SK-N-SH (cell line): ENCODE measurements around the gene TYW1. TPM values are rescaled to one million over a fixed set of nuclear protein-coding genes. Genes with fewer than 3 reads are reported as not detected.
"Not testable (repeated sequence)": the region's sequence is repeated elsewhere in the genome, so short reads cannot be mapped to it uniquely, and the experiment has no call there.

Experiments used
- CTCF ChIA-PET: fragments of 300-600, 350-600 bp; formaldehyde crosslinking; extraction: SDS; loops from one replicate; lab custom pipeline; 2021; lab: Yijun Ruan, JAX
- POLR2A ChIA-PET: fragments of 350-600 bp; sonication (Branson Sonifier 250); formaldehyde crosslinking; extraction: SDS; loops from one replicate; lab custom pipeline; 2020; ENCODE audit warnings: antibody characterized with exemption, inconsistent platforms; lab: Yijun Ruan, JAX
- DNase-seq: peaks from one replicate; pipeline ENCODE4 v3.0.0; 2012
- H2AFZ ChIP-seq: fragments of 200-600 bp; sonication (generic); 2 replicates; pipeline ENCODE4 v1.8.1; 2016; ENCODE audit warnings: antibody characterized with exemption, mild to moderate bottlenecking, low read depth
- H3F3A ChIP-seq: fragments of 200-600 bp; sonication (generic); replicated peaks from 2 replicates; pipeline ENCODE3; 2016; ENCODE audit warnings: antibody characterized with exemption, mild to moderate bottlenecking; ENCODE audit not compliant: insufficient read depth
- H3K27ac ChIP-seq, 2 experiments: fragments of 200-500 bp in 1 of 2; fragments of 200-600 bp in 1 of 2; sonication (Bioruptor generic) in 1 of 2; sonication (generic), shearing (Covaris generic) in 1 of 2; 2 replicates each; pipeline versions ENCODE4 v1.5.1 to v1.6.1; 2014 to 2016; ENCODE audit warnings: low read depth in 2 of 2, inconsistent platforms in 1 of 2, low read length in 1 of 2, mild to moderate bottlenecking in 1 of 2, mixed read lengths in 1 of 2
- H3K27me3 ChIP-seq: fragments of 200-600 bp; sonication (generic), shearing (Covaris generic); 2 replicates; pipeline ENCODE4 v1.6.1; 2016; ENCODE audit warnings: mixed run types; ENCODE audit not compliant: insufficient read depth
- H3K36me3 ChIP-seq, 2 experiments: fragments of 200-500 bp in 1 of 2; fragments of 200-600 bp in 1 of 2; sonication (Bioruptor generic) in 1 of 2; sonication (generic) in 1 of 2; replicated peaks in 1 of 2; 2 replicates each; pipeline versions ENCODE3 to v1.5.1; 2014 to 2016; ENCODE audit warnings: low read length in 1 of 2, mild to moderate bottlenecking in 1 of 2; ENCODE audit not compliant: insufficient read depth in 2 of 2, control insufficient read depth in 1 of 2
- H3K4me1 ChIP-seq, 2 experiments: fragments of 200-500 bp in 1 of 2; fragments of 200-600 bp in 1 of 2; sonication (Bioruptor generic) in 1 of 2; sonication (generic), shearing (Covaris generic) in 1 of 2; 2 replicates each; pipeline versions ENCODE4 v1.5.1 to v1.6.1; 2014 to 2016; ENCODE audit warnings: low read depth in 1 of 2, low read length in 1 of 2, mixed run types in 1 of 2; ENCODE audit not compliant: insufficient read depth in 2 of 2, control insufficient read depth in 1 of 2
- H3K4me2 ChIP-seq: fragments of 200-600 bp; sonication (generic), shearing (Covaris generic); 2 replicates; pipeline ENCODE4 v1.6.1; 2017; ENCODE audit warnings: mixed run types
- H3K4me3 ChIP-seq, 2 experiments: fragments of 200-500 bp in 1 of 2; fragments of 200-600 bp in 1 of 2; sonication (Bioruptor generic) in 1 of 2; sonication (generic), shearing (Covaris generic) in 1 of 2; 2 replicates each; pipeline versions ENCODE4 v1.5.1 to v1.8.1; 2014 to 2016; ENCODE audit warnings: low read depth in 2 of 2, inconsistent platforms in 1 of 2, low read length in 1 of 2, mild to moderate bottlenecking in 1 of 2, mixed read lengths in 1 of 2, moderate library complexity in 1 of 2
- H3K79me2 ChIP-seq: fragments of 200-600 bp; sonication (generic); 2 replicates; pipeline ENCODE4 v1.8.1; 2017; ENCODE audit warnings: mild to moderate bottlenecking; ENCODE audit not compliant: insufficient read depth
- H3K9ac ChIP-seq: fragments of 200-600 bp; sonication (generic); 2 replicates; pipeline ENCODE4 v1.6.1; 2017; ENCODE audit warnings: mixed run types
- H3K9me2 ChIP-seq: fragments of 200-600 bp; sonication (generic); 2 replicates; pipeline ENCODE4 v1.6.1; 2017; ENCODE audit warnings: mixed run types
- H3K9me3 ChIP-seq: fragments of 200-600 bp; sonication (generic); 2 replicates; pipeline ENCODE4 v1.6.1; 2017; ENCODE audit warnings: mixed run types, mild to moderate bottlenecking, moderate library complexity
- H4K20me1 ChIP-seq: fragments of 200-600 bp; sonication (generic); 2 replicates; pipeline ENCODE4 v1.6.1; 2017; ENCODE audit warnings: mild to moderate bottlenecking, mixed run types; ENCODE audit not compliant: insufficient read depth
- ELF1 ChIP-seq: IDR thresholded peaks from 2 replicates; pipeline ENCODE4 v1.4.0; 2012
- TCF12 ChIP-seq: IDR thresholded peaks from 2 replicates; pipeline ENCODE4 v1.4.0; 2012
- WGBS: methylation state at CpG from one replicate; pipeline ENCODE4 v1.1.6; 2017; ENCODE audit warnings: low lambda C conversion rate; 5-methylcytosine and 5-hydroxymethylcytosine counted together
- polyA plus RNA-seq, 3 experiments: library from polyadenylated mRNA; depleted of rRNA; stranded (reverse); fragments of >200 nt; gene quantifications; 2 replicates each; pipeline ENCODE4 v1.2.3, GENCODE V29; 2012

The TYW1 gene
- polyA plus RNA-seq, 1 of the 3 experiments (the other 2 are of a cell fraction) = 15.0 TPM

- DNase-seq = peak; percentile 6
- Histone ChIP-seq H3K36me3 (peaks cover 4 to 11% of the 10 kb centered on the region in 2 experiments), H3K27ac (peak overlapping the region; percentile 60 to 61; a peak in 3 of 4 replicates), H2AFZ (peak overlapping the region; percentile 48; the same call in 1 of the 2 replicates)
- H3K9ac ChIP-seq, H3K9me3 ChIP-seq, H3K27me3 ChIP-seq, H3K4me2 ChIP-seq, H3F3A ChIP-seq, H3K4me3 ChIP-seq, CTCF ChIA-PET, H4K20me1 ChIP-seq, H3K79me2 ChIP-seq, H3K9me2 ChIP-seq, H3K4me1 ChIP-seq: not testable (repeated sequence)
- TF ChIP-seq TCF12 = 0 out of 2 replicates have a peak, but pooled peaks have one; percentile 8
- peak; percentile 91 for TF ChIP-seq ELF1
- POLR2A ChIA-PET = interaction anchor here (0.6 kb wide), 1 partner anchor 45 kb away, joined by 3 read pairs; no protein-coding TSS in a partner anchor
Measured at GRCh38 chr7:67114483-67115246, 118.0 kb downstream of the TYW1 start.

DNA sequence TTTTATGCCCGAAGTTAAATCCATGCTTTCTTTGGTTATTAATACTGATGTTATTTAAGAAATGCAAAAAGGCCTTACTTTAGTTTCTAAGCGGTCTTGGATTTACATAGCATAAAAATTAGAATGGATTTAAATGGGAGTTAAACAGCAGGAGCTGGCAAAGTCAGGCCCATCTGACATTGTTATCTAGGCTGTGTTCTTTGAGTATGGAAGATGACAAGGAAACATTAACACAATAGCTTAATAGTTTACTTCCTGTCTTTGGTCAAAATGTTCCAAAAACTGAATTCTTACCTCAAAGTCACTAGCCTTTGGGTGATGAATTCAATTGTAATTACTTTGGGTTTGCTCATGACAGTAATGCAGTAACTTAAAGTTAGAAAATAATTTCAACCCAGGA, 123.9 kb downstream of the TYW1 start:
- Histone ChIP-seq H3K4me1 (peaks cover 0 to 13% of the 10 kb centered on the region in 2 experiments; a peak in 1 of 4 replicates), H3K27ac (peak overlapping the region in 1 of 2 experiments; percentile 16; a peak in 1 of 4 replicates), H3F3A (peaks cover 10% of the 10 kb centered on the region)
- H3K4me3 ChIP-seq, H3K9me2 ChIP-seq, H3K9ac ChIP-seq, H3K9me3 ChIP-seq, H3K36me3 ChIP-seq, POLR2A ChIA-PET, H2AFZ ChIP-seq, CTCF ChIA-PET, H3K27me3 ChIP-seq, H3K79me2 ChIP-seq, H3K4me2 ChIP-seq, H4K20me1 ChIP-seq, DNase-seq: not testable (repeated sequence)
- WGBS = 85% methylated on average over 2 of the region's 2 CpGs

- DNase-seq, H3K9me2 ChIP-seq, H3K79me2 ChIP-seq, POLR2A ChIA-PET, H3K9me3 ChIP-seq, H3K4me2 ChIP-seq, H3K36me3 ChIP-seq, H3K4me3 ChIP-seq, CTCF ChIA-PET, H4K20me1 ChIP-seq, H2AFZ ChIP-seq, H3K9ac ChIP-seq, H3K4me1 ChIP-seq, H3K27me3 ChIP-seq: not testable (repeated sequence)
- 94% methylated on average over 5 of the region's 5 CpGs for WGBS
- Histone ChIP-seq H3F3A (peaks cover 32% of the 10 kb centered on the region), H3K27ac (peak overlapping the region in 1 of 2 experiments; percentile 86; a peak in 1 of 4 replicates)
Measured at GRCh38 chr7:67128257-67128656, 131.6 kb downstream of the TYW1 start.

GRCh38 chr7:67130766-67131165, 134.1 kb downstream of the TYW1 start:
- CTCF ChIA-PET, H3K27me3 ChIP-seq, H3K4me2 ChIP-seq, H3K36me3 ChIP-seq, DNase-seq, H3K9me2 ChIP-seq, H3K79me2 ChIP-seq, H3K27ac ChIP-seq, H2AFZ ChIP-seq, H4K20me1 ChIP-seq, POLR2A ChIA-PET, H3K4me3 ChIP-seq, H3K9me3 ChIP-seq, H3K9ac ChIP-seq: not testable (repeated sequence)
- WGBS = 92% methylated on average over 1 of the region's 1 CpG
- H3F3A ChIP-seq = peaks cover 37% of the 10 kb centered on the region
- H3K4me1 ChIP-seq = peaks cover 7 to 10% of the 10 kb centered on the region in 2 experiments; a peak in 2 of 4 replicates

- H3K79me2 ChIP-seq = not testable (repeated sequence)
Measured at GRCh38 chr7:67134912-67135311, 138.3 kb downstream of the TYW1 start.

More at GRCh38 chr7:67134912-67135311, 138.3 kb downstream of the TYW1 start:
- H3K4me3 ChIP-seq, H3K4me1 ChIP-seq, H3K27ac ChIP-seq, H2AFZ ChIP-seq, H3K4me2 ChIP-seq, H4K20me1 ChIP-seq, H3K9me2 ChIP-seq, H3K9me3 ChIP-seq, DNase-seq, H3K36me3 ChIP-seq, CTCF ChIA-PET, H3K27me3 ChIP-seq, H3K9ac ChIP-seq: not testable (repeated sequence)
- POLR2A ChIA-PET = interaction anchor here (0.6 kb wide), 1 partner anchor 641 kb away, joined by 3 read pairs; no protein-coding TSS in a partner anchor
- peaks cover 15% of the 10 kb centered on the region for H3F3A ChIP-seq
- WGBS = 100% methylated on average over 1 of the region's 1 CpG
